Measurements from ENCODE around the gene FOXD2.

DNA sequence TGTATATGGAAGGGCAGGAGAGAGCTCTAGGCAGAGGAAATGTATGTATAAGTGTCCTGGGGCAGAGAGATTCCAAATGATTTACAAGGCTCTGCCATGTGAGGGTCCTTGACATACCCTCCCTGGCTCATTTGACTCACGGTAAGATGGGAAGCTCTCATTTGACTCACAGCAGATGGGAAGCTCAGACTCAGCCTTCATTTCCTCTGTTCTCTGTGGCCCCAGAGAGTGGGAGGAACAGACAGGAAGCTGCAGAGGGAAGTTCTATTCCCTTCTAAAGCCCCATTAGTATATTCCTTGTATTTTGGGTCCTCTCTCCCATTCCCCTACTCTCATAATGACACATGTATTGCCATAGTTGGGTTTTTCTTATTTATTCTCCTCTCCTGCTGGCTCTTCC, 44.9 kb downstream of the FOXD2 start:
- TF ChIP-seq FEZF1 (tag by site-specific recombination; IDR thresholded peaks at IDR 0.05): no peak
- TF ChIP-seq, protein P1, sequence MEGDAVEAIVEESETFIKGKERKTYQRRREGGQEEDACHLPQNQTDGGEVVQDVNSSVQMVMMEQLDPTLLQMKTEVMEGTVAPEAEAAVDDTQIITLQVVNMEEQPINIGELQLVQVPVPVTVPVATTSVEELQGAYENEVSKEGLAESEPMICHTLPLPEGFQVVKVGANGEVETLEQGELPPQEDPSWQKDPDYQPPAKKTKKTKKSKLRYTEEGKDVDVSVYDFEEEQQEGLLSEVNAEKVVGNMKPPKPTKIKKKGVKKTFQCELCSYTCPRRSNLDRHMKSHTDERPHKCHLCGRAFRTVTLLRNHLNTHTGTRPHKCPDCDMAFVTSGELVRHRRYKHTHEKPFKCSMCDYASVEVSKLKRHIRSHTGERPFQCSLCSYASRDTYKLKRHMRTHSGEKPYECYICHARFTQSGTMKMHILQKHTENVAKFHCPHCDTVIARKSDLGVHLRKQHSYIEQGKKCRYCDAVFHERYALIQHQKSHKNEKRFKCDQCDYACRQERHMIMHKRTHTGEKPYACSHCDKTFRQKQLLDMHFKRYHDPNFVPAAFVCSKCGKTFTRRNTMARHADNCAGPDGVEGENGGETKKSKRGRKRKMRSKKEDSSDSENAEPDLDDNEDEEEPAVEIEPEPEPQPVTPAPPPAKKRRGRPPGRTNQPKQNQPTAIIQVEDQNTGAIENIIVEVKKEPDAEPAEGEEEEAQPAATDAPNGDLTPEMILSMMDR (tag by site-specific recombination; IDR thresholded peaks at IDR 0.05): no peak
- TF ChIP-seq, protein P2, sequence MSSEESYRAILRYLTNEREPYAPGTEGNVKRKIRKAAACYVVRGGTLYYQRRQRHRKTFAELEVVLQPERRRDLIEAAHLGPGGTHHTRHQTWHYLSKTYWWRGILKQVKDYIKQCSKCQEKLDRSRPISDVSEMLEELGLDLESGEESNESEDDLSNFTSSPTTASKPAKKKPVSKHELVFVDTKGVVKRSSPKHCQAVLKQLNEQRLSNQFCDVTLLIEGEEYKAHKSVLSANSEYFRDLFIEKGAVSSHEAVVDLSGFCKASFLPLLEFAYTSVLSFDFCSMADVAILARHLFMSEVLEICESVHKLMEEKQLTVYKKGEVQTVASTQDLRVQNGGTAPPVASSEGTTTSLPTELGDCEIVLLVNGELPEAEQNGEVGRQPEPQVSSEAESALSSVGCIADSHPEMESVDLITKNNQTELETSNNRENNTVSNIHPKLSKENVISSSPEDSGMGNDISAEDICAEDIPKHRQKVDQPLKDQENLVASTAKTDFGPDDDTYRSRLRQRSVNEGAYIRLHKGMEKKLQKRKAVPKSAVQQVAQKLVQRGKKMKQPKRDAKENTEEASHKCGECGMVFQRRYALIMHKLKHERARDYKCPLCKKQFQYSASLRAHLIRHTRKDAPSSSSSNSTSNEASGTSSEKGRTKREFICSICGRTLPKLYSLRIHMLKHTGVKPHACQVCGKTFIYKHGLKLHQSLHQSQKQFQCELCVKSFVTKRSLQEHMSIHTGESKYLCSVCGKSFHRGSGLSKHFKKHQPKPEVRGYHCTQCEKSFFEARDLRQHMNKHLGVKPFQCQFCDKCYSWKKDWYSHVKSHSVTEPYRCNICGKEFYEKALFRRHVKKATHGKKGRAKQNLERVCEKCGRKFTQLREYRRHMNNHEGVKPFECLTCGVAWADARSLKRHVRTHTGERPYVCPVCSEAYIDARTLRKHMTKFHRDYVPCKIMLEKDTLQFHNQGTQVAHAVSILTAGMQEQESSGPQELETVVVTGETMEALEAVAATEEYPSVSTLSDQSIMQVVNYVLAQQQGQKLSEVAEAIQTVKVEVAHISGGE (tag by site-specific recombination; conservative IDR thresholded peaks at IDR 0.05; ENCODE audit: low read depth): no peak
- no peak for TF ChIP-seq YY1 (tag by site-specific recombination; IDR thresholded peaks at IDR 0.05)
